Body of pancreas (tissue), 4 donors: ENCODE measurements around the gene SEMA6A. TPM values are rescaled to one million over a fixed set of nuclear protein-coding genes. Genes with fewer than 3 reads are reported as not detected.

Source experiments
- ATAC-seq: fragments of 150-250 bp; one replicate; pipeline ENCODE4 v1.9.1; 2016
- DNase-seq, 4 donors: peaks; one replicate each; pipeline ENCODE4 v3.0.0-alpha.2; 2019
- H3K27ac ChIP-seq, 4 donors: fragments of 200-600 bp; sonication (generic); 1 replicate in 3 of 4; 2 replicates in 1 of 4; pipeline versions ENCODE4 v1.5.1 to v1.6.1; 2016 to 2019; ENCODE audit warnings: mild to moderate bottlenecking in 1 of 4, mixed read lengths in 1 of 4, moderate library complexity in 1 of 4
- H3K27me3 ChIP-seq, 2 donors: fragments of 200-600 bp; sonication (generic); one replicate each; pipeline ENCODE4 v1.6.0; 2016; ENCODE audit warnings: mild to moderate bottlenecking in 1 of 2
- H3K36me3 ChIP-seq, 2 donors: fragments of 200-600 bp; sonication (generic); replicated peaks in 1 of 2; 2 replicates each; pipeline ENCODE4 v1.5.1; 2016; ENCODE audit warnings: low read depth in 2 of 2; ENCODE audit not compliant: insufficient read depth in 1 of 2
- H3K4me1 ChIP-seq: fragments of 200-600 bp; sonication (generic); one replicate; pipeline ENCODE4 v1.6.0; 2016
- H3K4me3 ChIP-seq, 2 donors: fragments of 200-600 bp; sonication (generic); 1 replicate in 1 of 2; 2 replicates in 1 of 2; pipeline ENCODE4 v1.5.1; 2016 to 2019
- H3K9me3 ChIP-seq, 3 donors: fragments of 200-600 bp; sonication (generic); 1 replicate in 2 of 3; 2 replicates in 1 of 3; pipeline ENCODE4 v1.5.1; 2016
- CTCF ChIP-seq, 7 experiments: fragments of 450-650 bp in 4 of 7; fragments of 200-600 bp in 3 of 7; sonication (generic) in 3 of 7; IDR thresholded peaks; one replicate each; pipeline ENCODE4 v1.5.1; 2016 to 2019; ENCODE audit warnings: antibody characterized with exemption in 7 of 7
- POLR2A ChIP-seq, 3 donors: fragments of 450-650 bp; IDR thresholded peaks; one replicate each; pipeline ENCODE4 v1.6.1; 2016; ENCODE audit warnings: antibody characterized with exemption in 3 of 3, mild to moderate bottlenecking in 2 of 3
- WGBS, 2 donors: methylation state at CpG; one replicate each; pipeline ENCODE4 v1.1.5; 2017; 5-methylcytosine and 5-hydroxymethylcytosine counted together
- intact Hi-C: fragments of 100-400 bp; cut with DNase I; formaldehyde crosslinking; loops from one replicate; pipeline ENCODE4 v1.15.1; 2023
- total RNA-seq, 2 donors: library from RNA; depleted of rRNA; stranded (reverse); fragments of >200 nt; gene quantifications; one replicate each; pipeline ENCODE4 v1.1.0, GENCODE V29; 2016

The SEMA6A gene
- total RNA-seq, 2 donors from 2014 or later: 18.7 to 25.1 TPM

- intact Hi-C loops: no loop called here
- peaks cover 7% of the 10 kb centered on the region for H3K4me1 ChIP-seq
- ATAC-seq (no peak), DNase-seq (no peak)
- H3K27me3 ChIP-seq: no peaks in the 10 kb centered on the region
- no peak overlapping the region for H3K4me3 ChIP-seq
- no peaks in the 10 kb centered on the region for H3K36me3 ChIP-seq
- WGBS, 2 donors: 75 to 78% methylated on average over 4 of the region's 4 CpGs
- H3K27ac ChIP-seq: no peak overlapping the region
- no peaks in the 10 kb centered on the region for H3K9me3 ChIP-seq
- no peak for TF ChIP-seq POLR2A (IDR thresholded peaks at IDR 0.05)
- TF ChIP-seq CTCF (IDR thresholded peaks at IDR 0.05): no peak
Observed at GRCh38 chr5:116516021-116516420, 58.6 kb downstream of the SEMA6A start.

GRCh38 chr5:116514421-116514970 is 60.1 kb downstream of the SEMA6A start:
- no peak for ATAC-seq
- H3K4me1 ChIP-seq: peaks cover 7% of the 10 kb centered on the region
- 76 to 86% methylated on average over 2 of the region's 2 CpGs for WGBS, 2 donors

GRCh38 chr5:116510517-116510916 is 64.1 kb downstream of the SEMA6A start:
- Histone ChIP-seq H3K9me3 (no peaks in the 10 kb centered on the region), H3K36me3 (no peaks in the 10 kb centered on the region), H3K27ac (no peak overlapping the region), H3K4me3 (no peak overlapping the region), H3K4me1 (no peaks in the 10 kb centered on the region), H3K27me3 (no peaks in the 10 kb centered on the region)
- DNase-seq (no peak), ATAC-seq (no peak)
- WGBS, 2 donors: 16 to 38% methylated on average over 1 of the region's 1 CpG
- TF ChIP-seq POLR2A (IDR thresholded peaks at IDR 0.05) (no peak), CTCF (IDR thresholded peaks at IDR 0.05) (no peak)
- intact Hi-C loops: no loop called here

More at GRCh38 chr5:116514421-116514970, 60.1 kb downstream of the SEMA6A start:
- TF ChIP-seq POLR2A (IDR thresholded peaks at IDR 0.05): no peak
- TF ChIP-seq CTCF (IDR thresholded peaks at IDR 0.05): no peak
- Histone ChIP-seq H3K27me3 (no peaks in the 10 kb centered on the region), H3K36me3 (no peaks in the 10 kb centered on the region), H3K9me3 (no peaks in the 10 kb centered on the region), H3K4me3 (no peak overlapping the region), H3K27ac (no peak overlapping the region)
- intact Hi-C loops: no loop called here
- no peak for DNase-seq

GRCh38 chr5:116509483-116510244 is 65.0 kb downstream of the SEMA6A start:
- no peaks in the 10 kb centered on the region for H3K4me1 ChIP-seq
- 86 to 87% methylated on average over 6 of the region's 6 CpGs for WGBS, 2 donors
- intact Hi-C loops: no loop called here
- no peak overlapping the region for H3K27ac ChIP-seq
- no peaks in the 10 kb centered on the region for H3K27me3 ChIP-seq
- H3K4me3 ChIP-seq: no peak overlapping the region
- TF ChIP-seq POLR2A (IDR thresholded peaks at IDR 0.05): no peak
- no peak for TF ChIP-seq CTCF (IDR thresholded peaks at IDR 0.05)
- ATAC-seq: no peak
- H3K9me3 ChIP-seq: no peaks in the 10 kb centered on the region
- no peaks in the 10 kb centered on the region for H3K36me3 ChIP-seq
- no peak for DNase-seq

GRCh38 chr5:116508835-116509234 is 65.8 kb downstream of the SEMA6A start:
- WGBS, 2 donors: 88 to 94% methylated on average over 6 of the region's 6 CpGs
- no peaks in the 10 kb centered on the region for H3K9me3 ChIP-seq
- H3K27me3 ChIP-seq: no peaks in the 10 kb centered on the region
- ATAC-seq (no peak), DNase-seq (no peak)
- intact Hi-C loops: no loop called here
- H3K27ac ChIP-seq: no peak overlapping the region
- no peak overlapping the region for H3K4me3 ChIP-seq
- H3K36me3 ChIP-seq: no peaks in the 10 kb centered on the region
- no peaks in the 10 kb centered on the region for H3K4me1 ChIP-seq
- TF ChIP-seq POLR2A (IDR thresholded peaks at IDR 0.05) (no peak), CTCF (IDR thresholded peaks at IDR 0.05) (no peak)
